Activated naive CD8-positive, alpha-beta T cell treated with anti-CD3 and anti-CD28 coated beads, Interleukin-2, amount 50 U/mL, for 16 hours (primary cell): Measurements from ENCODE around the gene SLIT1.

Experiments used
- DNase-seq: peaks from one replicate; pipeline ENCODE4 v3.0.0-alpha.2; 2020; ENCODE audit warnings: low read depth, low spot score

Gene SLIT1

DNA sequence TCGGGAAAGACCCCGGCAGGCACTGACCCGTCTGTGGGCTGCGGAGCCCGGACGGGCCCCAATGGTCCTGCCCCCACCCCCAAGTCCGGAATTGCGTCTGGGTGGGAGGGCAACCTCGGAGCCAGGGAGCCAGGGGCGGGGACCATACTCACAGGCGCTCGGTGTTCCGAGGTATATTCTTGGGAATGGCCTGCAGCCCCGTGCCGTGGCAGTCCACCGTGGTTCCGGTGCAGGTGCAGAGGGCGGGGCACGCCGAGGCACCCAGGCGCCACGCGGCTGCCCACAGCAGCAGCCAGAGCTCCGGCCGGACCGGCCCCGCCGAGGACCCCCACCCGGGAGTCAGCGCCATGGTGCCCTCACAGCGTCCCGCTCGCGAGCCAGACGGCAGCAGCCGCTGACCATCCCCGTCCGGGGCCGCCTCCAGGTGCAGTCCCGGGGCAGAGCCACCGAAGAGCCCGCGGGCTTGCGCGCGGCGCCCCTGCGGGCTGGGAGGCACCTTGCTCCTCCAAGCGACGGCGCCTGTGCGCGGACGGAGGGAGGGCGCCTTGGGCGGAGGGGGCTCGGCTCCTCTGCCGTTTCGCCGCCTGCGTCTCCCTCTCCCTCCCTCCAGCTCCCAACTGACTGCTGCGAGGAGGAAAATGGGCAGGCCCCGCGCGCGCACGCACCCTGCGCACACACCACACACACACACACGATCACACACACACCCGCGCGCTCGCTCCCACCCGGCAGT lies at the start of gene SLIT1:
TSS of gene SLIT1 (minus strand) at position 634 of the 733 bp plus-strand sequence. CDS start at position 349, 285 bp downstream.
- DNase-seq, result no peak

DNA sequence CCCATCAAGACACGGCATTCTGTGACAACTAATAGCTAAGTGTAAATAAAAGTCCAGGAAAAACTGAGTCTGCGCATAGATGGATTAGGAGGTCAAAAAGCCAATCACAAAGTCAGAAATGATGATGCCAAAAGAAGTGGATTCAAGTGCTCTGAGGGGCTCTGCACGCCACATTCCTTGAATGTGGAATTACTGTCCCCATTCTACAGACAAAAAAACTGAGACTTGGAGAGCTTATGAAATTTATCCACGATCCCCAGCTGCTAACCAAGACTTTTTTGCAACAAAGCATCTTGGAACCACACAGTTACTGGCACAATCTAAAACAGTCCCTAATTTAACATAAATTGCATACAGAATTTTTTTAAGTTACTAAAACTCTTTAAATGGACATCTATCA lies 49.6 kb upstream of the SLIT1 start:
- DNase-seq, result no peak

DNA sequence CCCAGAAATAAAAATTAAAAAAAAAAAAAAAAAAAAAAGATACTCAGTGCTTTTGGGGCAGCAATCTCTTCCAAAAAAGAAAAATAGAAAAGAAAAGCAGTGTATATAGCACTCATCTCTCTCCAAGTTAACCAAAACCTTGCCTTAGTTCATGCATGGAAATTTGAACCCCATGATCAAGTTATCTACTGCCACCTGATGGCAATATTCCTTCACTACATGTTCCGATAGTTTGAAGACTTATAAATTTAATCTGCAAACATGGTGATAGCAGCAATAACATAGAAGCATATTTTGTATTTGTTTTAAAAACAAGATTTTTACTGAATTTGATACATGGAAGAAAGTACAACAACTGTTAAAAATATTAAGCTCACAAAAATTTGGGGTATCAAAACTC lies 48.6 kb upstream of the SLIT1 start:
- DNase-seq, result no peak

DNA sequence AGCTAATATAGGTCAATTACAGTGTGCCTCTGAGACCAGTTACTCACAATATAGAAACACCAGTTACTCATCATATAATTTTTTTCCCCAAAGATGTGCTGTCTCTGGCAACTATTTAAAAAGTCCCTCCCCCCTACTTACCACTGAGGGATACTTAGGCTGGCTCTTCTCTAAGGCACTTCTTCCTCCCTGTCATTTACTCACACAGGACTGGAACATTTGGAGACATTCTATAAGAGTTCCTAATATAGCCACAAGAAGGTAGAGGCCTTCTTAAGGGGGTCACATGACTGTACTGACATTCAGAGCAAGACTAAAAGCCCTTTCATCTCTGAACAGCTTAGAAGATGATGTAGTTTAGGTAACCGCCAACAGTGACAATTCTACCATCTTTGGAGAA lies 44.4 kb upstream of the SLIT1 start:
- DNase-seq, result no peak

DNA sequence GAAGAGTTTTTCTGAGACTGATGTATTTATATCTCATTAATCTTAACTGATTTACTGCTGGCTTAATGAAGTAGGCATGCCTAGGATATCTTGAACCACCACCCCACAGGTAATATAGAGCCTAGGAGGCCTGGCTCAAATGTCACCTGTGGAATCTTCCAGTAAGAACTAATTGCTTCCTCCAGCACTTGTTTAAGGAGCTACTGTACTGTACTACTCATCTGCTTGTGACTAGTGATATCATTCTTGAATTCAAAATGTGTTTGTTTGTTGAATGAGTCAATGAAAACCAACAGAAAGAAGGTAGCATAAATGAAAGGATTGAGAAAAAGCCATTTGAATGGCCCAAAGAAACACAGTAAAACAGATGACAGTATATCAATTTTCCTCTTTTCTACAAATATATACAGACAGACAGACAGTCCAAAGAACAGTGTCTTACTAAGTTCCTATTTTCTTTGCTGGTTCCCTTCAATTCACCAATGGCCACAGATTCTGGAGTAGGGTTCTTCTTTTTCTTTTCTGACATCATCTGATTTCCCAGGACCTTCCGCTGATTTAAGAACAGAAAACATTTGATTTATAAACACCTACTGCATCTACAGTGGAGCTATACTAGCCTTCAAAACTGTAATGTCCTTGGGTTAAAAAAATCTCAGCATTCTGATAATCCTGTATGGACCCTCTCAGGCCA lies 43.7 kb upstream of the SLIT1 start:
- no peak for DNase-seq

DNA sequence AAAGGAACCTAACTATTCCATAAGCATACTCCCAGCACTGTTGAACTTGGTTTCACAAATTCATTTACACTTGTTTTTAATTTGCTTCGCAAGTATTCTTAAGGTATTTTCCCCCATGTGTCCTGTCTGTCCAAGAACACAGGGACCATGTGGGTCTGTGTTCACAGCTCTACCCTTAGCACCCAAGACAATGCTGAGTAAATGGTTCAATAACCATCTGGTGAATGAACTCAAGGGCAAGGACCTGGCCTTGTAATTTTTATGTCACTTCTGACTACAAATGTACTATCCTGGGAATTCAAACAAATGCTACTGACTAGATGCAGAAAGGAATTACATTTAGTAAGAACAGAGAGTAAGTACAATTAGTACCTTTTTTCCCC lies 43.0 kb upstream of the SLIT1 start:
- no peak for DNase-seq

DNA sequence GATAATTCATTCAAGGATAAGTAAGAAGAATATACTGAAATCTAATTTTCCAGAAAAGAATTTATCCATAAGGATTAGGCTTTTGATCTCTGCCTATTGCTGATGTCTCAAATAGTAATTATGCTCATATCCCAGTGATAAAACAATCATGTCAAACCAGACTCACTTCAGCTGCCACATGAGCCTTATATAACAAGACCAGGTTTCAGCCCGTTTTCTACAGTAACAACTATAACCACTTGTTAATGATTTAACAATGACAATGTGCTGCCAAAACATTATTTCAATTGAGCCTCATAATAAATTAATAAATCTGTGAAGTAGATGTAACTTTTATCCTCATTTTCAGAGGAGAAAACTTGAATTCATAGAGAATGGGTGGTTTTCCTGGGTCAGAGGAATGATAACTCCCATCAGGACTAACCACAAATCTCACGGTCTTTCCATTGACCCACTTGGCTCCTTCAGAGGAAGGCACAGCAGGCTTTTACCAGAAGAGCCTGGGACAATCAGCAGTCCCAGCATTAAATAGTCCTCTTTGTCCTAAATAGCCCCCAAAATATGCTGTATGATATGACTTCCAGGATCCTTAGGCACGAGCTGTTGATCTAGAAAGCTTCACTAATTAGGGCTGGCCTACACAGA lies 42.5 kb upstream of the SLIT1 start:
- no peak for DNase-seq

DNA sequence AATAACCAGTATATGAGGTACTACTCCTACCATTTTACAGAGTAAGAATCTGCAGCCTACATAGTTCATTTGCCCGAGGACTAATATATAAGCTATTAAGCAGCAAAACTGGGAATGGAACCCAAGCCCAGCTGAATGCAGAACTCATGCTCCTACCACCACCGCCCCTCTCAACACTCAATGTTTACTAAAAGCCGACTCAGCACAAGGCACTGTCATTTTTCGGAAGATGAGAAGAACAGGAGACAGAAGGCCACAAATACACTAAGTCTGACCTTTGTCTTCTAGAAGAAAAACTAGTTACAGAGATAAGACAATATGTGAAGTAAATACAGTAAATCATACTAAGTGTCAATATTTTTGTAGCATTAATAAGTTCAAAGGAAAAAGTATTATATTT lies 40.6 kb upstream of the SLIT1 start:
- no peak for DNase-seq

DNA sequence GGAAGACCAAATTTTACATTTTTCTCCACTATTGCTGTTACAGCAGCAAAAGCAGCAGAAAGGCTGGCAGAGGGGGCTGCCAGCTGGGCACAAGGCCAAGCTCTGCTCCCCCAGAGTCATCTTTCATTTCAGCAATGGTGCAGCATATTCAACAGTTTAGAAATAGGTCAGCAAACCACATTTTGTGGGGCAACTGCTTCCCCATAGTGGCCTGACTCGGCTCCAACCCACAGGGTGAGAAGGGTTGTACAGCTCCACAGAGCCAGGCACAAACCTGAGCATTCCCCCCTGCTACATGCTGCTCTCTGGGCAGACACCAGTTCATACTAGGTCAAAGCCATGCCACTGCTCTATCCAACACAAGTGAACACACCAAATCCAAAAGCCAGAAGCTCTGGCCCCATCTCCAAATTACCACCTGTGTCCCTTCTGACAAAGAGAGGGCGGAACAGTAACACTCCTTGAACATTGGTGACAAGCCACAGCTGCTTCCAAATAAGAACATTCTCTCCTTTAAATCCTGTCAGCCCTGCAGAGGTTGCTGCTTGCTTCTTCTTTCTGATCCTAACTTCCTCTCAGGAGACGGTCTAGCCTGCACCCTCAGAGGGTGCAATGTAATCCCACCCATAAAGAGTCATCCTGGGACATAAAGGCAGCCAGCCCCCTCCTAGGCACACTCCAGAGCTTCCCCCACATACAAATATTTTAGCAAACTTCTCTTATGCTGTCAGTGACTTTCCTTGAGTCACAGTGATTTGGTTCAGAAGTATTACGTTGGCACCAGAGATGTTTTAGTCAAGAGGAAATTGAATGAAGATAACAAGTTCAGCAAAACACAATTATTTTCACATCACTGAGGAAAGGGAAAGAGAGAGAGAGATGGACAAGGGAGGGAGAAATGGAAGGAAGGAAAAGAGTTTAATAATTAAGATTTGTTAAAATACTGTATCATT lies 39.0 kb upstream of the SLIT1 start:
- DNase-seq, result no peak

DNA sequence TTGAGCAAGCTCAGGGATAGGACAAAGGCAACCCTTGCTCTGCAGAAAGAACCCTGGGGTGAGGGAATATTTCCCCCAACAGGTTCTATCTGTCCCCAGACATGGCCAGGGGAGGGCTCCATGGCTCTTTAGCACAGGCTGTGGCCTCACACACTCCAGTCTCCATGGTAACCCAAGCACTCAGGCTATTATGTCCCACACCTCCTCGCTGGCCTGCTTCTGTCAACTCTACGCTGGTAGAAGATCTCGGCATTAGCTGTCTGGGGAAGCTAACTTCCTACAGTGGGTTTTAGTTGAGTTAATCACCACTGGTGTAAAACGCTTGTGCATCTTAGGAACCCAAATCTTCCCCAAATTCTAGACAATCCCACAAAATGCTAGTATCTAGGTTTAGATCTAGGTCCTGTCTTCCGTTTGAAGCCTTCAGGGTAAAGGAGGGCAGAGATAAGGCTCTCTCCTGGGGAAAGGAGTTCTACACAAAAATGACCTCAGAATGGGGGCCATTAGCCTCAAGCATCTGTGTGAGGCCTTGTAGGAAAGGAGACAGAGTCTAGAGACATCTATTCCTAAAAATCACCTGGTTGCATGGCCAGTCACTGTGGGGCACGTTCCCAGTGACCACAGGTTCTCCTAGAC lies 36.7 kb upstream of the SLIT1 start:
- DNase-seq, result no peak

DNA sequence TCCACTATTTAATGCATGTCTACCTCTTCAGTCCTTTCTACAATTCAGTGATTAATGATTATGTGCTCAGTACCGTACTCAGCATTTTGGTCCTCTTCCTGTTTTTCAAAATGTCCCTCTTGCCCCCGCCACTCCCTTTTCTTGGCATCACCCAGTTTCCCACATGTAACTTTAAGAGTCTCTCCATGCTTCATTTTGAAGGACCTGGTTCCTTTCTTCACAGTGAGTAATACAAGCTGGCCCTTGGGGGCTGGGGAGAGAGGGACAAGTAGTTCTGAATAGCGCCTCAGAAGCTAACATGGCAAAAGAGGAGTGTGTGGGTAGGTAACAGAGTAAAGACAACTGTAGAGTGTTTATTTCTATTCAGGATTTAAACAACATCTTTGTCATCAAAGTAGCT lies 34.6 kb upstream of the SLIT1 start:
- DNase-seq, result no peak

DNA sequence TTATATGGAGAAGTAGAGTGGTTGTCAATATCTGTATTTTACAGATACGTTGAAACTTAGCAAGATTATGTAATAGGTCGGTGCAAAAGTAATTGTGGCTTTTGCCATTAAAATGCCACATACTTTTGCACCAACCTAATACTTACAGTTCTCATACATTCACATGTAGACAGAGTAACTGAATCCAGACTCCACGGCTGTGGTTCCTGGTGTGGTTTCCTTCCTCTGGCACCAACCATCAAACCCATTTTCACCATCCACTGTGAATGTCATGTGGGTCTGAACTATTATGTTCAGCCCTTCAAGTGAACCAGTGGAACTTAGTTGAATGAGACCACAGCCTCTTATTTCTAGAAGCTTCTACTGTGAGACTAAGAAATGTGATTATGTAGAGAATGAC lies 31.5 kb upstream of the SLIT1 start:
- DNase-seq, result no peak

DNA sequence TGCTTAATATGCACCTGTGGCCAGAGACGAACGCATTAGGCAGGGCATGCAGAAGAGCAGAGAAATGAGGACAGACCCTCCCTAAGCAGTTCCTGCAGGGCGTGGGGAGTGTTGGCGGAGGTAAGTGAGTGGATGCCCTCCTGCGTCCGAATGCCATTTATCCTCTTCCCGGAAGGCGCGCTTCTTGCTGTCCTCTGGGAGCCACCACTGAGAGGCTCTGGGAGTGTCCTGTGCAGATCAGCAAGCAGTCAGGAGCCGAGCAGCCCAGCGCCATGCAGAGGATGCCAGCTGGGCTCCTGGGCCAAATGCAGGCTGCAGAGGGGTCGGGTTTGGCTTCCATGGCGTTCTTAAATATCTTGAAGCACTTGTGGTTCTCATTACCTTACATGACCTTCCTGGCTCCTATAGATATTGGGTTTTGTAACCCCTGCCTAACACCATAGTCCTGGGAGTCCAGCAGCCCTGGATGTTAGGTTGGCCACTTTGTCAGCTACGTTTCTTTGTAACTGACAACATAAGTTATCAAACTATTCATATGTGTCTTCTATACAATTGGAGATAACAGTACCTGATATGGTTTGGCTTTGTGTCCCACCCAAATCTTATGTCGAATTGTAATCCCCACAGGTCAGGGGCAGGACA lies 30.0 kb upstream of the SLIT1 start:
- no peak for DNase-seq

DNA sequence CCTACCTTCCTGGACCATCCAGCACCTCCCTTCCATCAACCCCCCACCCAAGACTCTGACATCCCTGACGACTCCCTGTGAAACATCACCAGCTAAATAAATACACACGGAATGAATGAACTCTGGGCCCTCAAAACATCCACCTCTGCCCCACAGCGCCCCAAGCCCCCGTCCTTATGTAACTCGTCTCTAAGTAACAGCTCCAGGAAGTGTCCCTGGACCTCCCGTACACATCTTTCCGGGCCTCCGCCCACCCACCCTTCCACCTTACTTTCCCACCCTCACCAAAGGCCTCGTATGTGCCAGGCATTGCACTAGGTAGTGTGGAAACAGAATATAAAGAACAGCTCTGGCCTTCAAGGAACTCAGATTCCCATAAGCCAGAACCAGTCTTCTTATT lies 27.7 kb upstream of the SLIT1 start:
- no peak for DNase-seq

DNA sequence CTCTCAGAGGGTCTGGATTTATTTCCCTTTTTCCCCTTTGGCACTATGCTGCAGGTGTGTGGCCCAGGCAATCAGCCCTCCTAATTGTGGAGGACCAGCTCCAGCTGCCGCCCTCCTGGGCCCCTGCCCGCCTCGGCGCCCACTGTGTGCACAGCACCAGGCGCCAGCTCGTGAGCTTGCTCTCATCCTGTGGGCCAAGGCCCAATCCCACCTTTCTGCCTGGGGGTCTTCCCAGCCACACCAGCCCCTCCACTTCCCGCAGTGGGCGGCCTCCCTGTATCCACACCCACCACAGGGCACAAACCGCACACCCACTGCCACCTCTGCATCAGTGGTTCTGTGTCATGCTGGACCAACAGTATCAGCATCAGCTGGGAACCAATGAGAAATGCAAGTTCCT lies 25.5 kb upstream of the SLIT1 start:
- no peak for DNase-seq

DNA sequence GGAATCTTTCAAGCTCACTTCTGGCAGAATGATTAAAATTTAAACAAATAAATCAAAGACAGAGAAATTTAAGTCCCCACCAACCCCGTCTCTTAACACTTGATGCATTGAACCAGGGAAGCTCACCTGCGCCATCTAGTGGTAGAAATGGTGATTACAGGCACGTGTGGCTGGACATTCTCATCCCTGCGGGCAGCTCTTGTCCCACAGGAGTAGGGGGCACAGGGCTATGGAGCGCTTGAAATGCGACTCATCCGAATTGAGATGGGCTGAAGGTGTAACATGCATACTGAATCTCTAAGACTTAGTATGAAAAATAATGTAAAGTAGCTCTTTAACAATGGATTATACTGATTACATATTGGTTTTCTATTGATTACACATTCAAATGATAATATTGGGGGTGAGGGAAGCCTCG lies 24.8 kb upstream of the SLIT1 start:
- peak; percentile 54 for DNase-seq

DNA sequence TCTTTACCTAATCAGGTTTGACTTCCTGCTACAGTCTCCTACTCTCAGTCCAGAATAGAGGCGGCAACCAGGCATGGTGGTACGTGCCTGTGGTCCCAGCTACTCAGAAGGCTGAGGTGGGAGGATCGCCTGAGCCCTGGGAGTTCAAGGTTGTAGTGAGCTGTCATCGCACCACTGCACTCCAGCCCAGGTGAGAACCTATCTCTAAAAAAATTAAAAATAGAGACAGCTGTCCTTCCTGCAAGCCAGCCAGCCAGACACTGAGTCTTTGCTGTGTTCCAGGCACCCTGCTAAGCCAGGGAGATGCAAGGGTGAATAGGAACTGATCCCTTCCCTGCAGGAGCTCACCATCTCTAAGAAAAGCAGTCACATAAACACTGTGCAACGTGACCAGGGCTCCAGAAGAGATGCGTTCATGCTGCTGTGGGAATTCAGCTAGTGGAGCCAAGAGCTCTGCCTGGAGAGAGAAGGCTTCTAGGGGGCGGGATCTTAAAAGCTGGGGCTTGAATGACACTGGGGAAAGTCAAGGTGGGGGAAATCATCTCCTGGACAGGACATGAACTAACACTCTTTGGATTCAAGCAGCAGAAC lies 22.1 kb upstream of the SLIT1 start:
- DNase-seq, result no peak

DNA sequence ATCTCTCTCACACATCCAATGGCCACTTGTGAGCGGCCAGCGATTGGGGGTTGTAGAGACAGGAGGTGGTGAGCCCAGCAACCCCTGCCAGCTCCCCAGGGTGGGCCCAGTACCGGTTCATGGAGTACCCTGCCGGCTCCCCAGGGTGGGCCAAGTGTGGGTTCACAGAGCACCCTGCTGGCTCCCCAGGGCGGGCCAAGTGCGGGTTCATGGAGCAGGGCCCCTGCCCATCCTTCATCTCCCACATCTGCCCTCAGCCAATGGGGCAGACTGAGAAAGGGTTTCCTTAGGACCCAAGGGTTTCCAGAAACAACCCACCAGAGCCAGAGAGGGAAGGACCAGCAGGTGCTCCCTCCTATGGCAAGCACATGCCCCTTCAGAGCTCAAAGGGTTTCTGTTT lies 21.4 kb upstream of the SLIT1 start:
- no peak for DNase-seq

DNA sequence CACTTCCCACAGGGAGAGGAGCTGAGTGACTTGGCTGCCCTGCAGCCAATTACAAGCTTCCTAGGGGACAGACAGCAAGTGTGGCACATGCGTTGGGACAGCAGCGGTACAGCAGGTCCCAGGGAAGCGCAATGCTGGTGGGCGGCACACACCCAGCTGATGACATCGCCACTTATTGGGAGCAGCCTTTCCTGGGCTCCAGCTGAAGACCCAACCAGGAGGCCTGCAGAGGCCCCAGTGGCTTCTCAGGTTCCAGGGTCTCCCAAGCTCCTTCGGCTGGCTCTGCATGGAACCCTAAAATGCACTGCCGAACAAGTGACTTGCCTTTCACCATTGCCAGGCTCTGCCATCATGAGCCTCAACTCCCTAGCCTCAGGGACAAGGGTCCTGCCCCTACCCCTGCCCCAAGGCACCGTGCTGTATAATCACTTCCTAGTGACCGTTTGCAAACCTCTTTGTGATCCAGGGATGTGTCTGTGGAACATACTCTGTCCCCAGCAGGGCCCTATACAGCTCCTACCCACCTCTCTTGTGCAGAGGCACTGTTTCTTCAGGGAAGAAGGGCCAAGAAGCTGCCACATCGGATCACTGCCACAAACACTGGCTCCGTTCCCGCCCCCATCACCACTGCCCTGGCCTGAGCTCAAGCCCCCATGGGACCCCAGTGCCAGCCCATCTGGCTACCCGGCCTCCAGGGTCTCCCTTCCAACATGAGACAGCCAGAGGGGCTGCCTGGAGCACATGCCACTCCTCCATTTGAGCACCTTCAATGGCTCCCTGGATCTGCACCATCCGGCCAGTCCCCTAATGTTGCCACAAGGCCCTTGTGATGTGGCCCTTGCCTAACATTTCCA lies 19.3 kb upstream of the SLIT1 start:
- DNase-seq, result no peak

DNA sequence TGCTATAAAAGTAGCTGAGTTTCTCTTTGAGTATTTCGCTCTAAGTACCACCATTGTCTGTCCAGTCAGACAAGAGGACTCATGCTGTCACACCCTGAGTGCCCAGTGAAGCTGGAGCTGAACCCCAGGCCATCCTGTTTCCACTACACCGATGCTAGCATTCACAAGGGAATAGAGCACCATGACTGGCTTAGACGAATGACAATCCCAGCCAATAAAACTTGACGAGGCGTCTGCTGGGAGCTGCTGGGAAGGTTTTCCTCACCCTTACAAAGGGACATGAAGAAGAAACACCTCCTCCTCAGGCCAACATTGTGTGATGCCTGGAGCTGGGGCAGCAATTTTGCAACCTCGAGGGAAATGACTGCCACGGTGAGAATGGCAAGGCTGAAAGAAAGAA lies 17.5 kb upstream of the SLIT1 start:
- DNase-seq, result no peak
